ENCODE results near the gene IL33.

- TF ChIP-seq CTCF (conservative IDR thresholded peaks at IDR 0.05; ENCODE audit: low read depth, low read length) (no peak), EZH2 (IDR thresholded peaks at IDR 0.05; ENCODE audit: low read length, unreplicated experiment) (no peak)
Observed at GRCh38 chr9:6270896-6271295, 55.3 kb downstream of the IL33 start.
